ENCODE results near the gene PCDH15.

DNA sequence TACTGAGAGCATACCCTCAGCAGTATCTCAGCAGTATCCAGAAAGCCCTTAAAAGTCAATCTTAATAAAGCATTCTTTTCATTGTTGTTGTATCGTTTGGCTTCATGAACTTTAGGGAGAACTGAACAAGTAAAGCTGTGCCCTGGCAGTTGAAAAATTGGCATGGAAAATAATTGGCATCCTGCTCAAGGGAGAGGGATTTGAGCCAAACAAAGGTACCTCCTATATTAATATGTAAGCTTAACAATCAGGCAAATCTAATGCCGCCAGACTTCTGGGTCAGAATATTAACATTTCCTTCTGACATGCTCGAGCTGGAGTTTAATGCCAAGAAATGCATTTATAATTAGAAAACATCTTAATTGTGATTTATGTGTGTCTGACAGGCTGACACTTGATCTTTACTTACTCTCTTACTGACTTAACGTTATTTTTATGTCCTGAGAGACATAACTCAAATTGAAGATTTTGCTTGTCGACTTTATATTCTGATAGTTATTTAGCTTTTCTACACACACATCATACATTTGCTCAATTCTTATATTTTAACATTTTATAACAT, 42.1 kb upstream of the PCDH15 start:
- no peak for TF ChIP-seq POLR2AphosphoS5 (IDR thresholded peaks at IDR 0.05)
- TF ChIP-seq, protein P1, sequence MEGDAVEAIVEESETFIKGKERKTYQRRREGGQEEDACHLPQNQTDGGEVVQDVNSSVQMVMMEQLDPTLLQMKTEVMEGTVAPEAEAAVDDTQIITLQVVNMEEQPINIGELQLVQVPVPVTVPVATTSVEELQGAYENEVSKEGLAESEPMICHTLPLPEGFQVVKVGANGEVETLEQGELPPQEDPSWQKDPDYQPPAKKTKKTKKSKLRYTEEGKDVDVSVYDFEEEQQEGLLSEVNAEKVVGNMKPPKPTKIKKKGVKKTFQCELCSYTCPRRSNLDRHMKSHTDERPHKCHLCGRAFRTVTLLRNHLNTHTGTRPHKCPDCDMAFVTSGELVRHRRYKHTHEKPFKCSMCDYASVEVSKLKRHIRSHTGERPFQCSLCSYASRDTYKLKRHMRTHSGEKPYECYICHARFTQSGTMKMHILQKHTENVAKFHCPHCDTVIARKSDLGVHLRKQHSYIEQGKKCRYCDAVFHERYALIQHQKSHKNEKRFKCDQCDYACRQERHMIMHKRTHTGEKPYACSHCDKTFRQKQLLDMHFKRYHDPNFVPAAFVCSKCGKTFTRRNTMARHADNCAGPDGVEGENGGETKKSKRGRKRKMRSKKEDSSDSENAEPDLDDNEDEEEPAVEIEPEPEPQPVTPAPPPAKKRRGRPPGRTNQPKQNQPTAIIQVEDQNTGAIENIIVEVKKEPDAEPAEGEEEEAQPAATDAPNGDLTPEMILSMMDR (IDR thresholded peaks at IDR 0.05), result no peak

Measured in prostate gland (tissue), 2 donors.